Cardiac septum (tissue), 1 donor: ENCODE measurements around the gene MAP4. TPM values are rescaled to one million over a fixed set of nuclear protein-coding genes. Genes with fewer than 3 reads are reported as not detected.

Experiments used
- DNase-seq: peaks from one replicate; pipeline ENCODE4 v3.0.0-alpha.2; 2020; ENCODE audit warnings: low spot score
- intact Hi-C: fragments of 100-400 bp; cut with DNase I; formaldehyde crosslinking; loops from one replicate; pipeline ENCODE4 v1.14.0; 2022
- total RNA-seq: library from RNA; stranded (reverse); fragmentation: NEBNext Ultra II Directional; extraction: Animal tissue kit (Norgen Biotek cat#: 25700); gene quantifications from one replicate; pipeline ENCODE4 v1.2.1, GENCODE V29; 2021
- donor health status: DM: no; HTN: no; CAD: no.

MAP4 gene
- total RNA-seq, 1 donor from 2014 or later, result 1,491 TPM

GRCh38 chr3:47979070-47979469, 37.1 kb downstream of the MAP4 start:
- intact Hi-C loops, result no loop called here

GRCh38 chr3:47978386-47978785, 37.8 kb downstream of the MAP4 start:
- no peak for DNase-seq
- intact Hi-C loops, result no loop called here

More at GRCh38 chr3:47979070-47979469, 37.1 kb downstream of the MAP4 start:
- DNase-seq, result no peak

GRCh38 chr3:47976135-47976732, 40.0 kb downstream of the MAP4 start:
- intact Hi-C loops, result no loop called here
- DNase-seq, result no peak

DNA sequence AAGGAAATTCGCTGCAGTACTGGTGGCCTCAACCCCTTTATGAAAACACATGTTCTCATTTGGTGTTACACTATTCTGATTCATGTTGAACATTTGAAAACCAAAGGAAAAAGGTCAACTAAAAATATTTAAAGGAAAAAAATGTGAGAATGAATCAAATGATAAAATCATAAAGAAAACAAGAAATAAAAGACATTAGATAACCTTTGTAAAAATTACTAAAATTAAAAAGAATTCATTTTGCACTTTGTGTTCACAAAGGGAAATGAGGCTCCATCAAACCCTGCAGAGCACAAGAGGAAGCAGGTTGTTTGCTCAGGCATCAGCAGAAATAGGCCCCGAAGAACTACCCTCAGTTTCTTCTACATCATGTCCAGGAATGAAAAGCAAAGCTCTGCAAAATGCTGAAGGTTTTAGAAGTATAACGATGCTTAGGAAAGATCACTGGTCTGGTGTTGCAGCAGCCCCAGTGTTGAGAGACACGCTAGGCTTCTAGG, 41.2 kb downstream of the MAP4 start:
- no peak for DNase-seq
- intact Hi-C loops, result no loop called here

- intact Hi-C loops, result no loop called here
These were observed 45.1 kb downstream of the MAP4 start for GRCh38 chr3:47971081-47971480.

DNA sequence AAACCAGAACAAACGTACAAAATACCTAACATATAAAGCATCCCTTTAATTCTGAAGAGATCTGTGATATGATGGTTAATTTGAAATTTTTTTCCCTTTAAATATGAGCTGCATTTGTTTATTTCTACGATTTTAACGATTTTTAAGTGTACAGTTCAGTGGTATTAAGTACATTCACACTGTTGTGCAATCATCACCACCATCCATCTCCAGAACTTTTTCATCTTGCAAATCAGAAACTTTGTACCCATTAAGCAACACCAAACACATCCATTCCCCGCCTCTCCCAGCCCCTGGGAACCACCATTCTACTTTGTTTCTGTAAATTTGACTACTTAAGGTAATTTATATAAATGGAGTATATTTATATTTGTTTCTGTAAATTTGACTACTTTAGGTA, 51.5 kb downstream of the MAP4 start:
- intact Hi-C loops, result no loop called here
- DNase-seq, result no peak

More at GRCh38 chr3:47971081-47971480, 45.1 kb downstream of the MAP4 start:
- no peak for DNase-seq

GRCh38 chr3:47961815-47962606, 54.2 kb downstream of the MAP4 start:
- no peak for DNase-seq
- intact Hi-C loops, result no loop called here

DNA sequence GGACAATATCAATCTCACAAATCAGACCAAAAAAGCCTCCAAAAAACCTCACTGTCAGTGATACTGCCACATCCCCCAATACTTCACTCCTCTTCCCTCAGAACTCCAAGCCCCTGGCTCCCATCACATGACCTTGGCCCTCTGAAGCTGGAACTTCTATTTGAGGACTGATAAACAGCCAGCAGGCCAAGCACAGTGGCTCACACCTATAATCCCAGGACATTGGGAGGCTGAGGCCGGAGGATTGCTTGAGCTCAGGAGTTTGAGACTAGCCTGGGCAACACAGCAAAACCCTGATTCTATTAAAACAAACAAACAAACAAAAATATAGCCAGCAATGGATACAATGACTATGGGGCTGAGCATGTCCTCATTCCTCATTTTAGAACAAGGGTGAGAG, 55.2 kb downstream of the MAP4 start:
- intact Hi-C loops, result no loop called here
- no peak for DNase-seq

- intact Hi-C loops, result no loop called here
- no peak for DNase-seq
These were observed 59.7 kb downstream of the MAP4 start for GRCh38 chr3:47956521-47956920.

- intact Hi-C loops, result no loop called here
- no peak for DNase-seq
These were observed 61.6 kb downstream of the MAP4 start for GRCh38 chr3:47954567-47954966.

DNA sequence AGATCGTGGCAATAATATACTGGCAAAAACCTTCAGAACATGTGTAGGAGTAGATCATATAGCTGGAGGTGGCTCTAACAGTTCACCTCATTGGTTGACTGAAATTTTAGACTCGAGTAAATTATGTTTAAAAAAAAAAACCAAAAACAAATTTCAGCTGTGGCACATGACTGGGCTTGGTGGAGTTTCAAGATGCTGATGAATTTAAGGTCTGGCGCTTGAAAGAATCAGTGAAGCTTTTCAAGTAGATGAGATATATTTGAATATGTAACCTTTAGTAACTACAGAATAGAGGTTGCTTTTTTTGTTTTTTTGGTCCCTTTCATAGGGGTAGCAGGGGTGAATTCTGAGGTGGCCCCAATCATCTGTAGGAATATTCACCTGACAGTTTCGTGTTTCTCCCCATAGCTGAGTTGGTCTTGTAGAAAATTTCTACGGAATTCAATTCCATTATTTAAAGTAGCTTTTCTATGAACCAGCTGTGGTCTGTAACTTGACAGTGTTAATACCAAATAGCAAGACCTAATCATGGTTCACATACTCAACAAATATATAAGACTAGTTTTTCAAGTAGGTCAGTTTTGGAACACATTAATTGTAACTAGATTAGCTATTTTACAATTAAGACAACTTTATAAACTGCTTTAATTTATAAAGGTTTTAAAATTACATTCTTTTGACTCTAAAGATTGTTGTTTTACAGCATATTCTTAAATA, 65.6 kb downstream of the MAP4 start:
- intact Hi-C loops, result no loop called here
- DNase-seq, result no peak

- no peak for DNase-seq
- intact Hi-C loops, result no loop called here
These were observed 66.2 kb downstream of the MAP4 start for GRCh38 chr3:47949979-47950378.

DNA sequence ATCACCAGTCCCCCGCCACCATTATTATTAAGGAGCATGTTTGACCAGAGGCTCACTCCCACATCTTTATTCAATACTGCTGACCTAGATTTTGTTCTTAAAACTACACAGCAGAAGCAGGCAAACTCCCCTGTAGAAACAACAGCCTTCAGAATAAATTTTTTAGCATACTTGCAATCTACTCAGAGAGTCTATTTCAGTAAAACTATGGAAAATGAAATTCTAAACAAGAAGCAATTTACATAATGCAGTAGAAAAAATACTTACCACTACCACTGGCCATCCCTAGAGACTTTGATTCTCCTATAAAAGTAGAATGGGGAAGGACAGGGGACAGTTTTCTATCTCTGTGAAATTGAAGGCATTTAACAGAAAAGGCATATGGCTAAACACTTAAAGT, 76.0 kb downstream of the MAP4 start:
- DNase-seq, result no peak
- intact Hi-C loops, result no loop called here

DNA sequence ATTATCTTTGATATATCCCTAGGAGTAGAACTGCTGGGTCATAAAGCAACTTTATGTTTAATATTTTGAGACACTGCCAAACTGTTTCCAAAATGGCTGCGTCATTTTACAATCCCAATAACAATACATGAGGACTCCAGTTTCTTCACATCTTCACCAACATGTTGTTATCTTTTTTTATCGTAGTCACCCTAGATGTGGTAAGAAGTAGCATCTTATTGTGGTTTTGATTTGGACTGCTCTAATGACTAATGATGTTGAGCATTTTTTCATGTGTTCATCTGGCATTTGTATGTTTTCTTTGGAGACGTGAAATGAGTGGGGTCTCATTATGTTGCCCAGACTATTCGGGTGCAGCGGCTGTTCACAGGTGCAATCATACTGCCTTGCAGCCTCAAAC, 83.8 kb downstream of the MAP4 start:
- intact Hi-C loops, result no loop called here
- DNase-seq, result no peak

- DNase-seq, result no peak
- intact Hi-C loops, result no loop called here
These were observed 85.2 kb downstream of the MAP4 start for GRCh38 chr3:47930979-47931378.

- intact Hi-C loops, result no loop called here
- DNase-seq, result no peak
These were observed 99.5 kb downstream of the MAP4 start for GRCh38 chr3:47916696-47917095.

DNA sequence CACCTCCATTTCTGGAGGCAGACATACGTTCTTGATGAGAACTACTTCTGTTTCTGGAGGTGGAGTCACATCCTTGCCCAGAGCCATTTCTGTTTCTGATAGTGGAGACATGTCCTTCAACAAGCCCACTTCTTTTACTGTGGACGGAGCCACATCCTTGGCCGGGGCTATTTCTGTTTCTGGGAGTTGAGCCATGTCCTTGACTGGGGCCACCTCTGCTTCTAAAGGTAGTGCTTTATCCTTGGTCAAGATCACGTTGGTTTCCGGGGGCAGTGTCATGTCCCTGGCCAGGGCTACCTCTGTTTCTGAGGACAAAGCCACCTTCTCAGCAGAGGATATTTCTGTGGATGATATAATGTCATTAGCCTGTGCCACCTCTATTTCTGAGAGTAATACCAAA, 100.0 kb downstream of the MAP4 start:
- DNase-seq, result no peak

GRCh38 chr3:47912006-47912504, 104.2 kb downstream of the MAP4 start:
- no peak for DNase-seq
- intact Hi-C loops, result no loop called here

More for the DNA sequence above, 100.0 kb downstream of the MAP4 start:
- intact Hi-C loops, result no loop called here

- intact Hi-C loops, result no loop called here
- DNase-seq, result no peak
These were observed 105.3 kb downstream of the MAP4 start for GRCh38 chr3:47910777-47911440.

GRCh38 chr3:47910233-47910632, 106.0 kb downstream of the MAP4 start:
- intact Hi-C loops, result no loop called here
- no peak for DNase-seq
